HG03097 (cell line): ENCODE measurements around the gene TNXB.
"Not testable (repeated sequence)": the region's sequence is repeated elsewhere in the genome, so short reads cannot be mapped to it uniquely, and the experiment has no call there.

Experiments
- ATAC-seq: cut with Tn5 transposase; IDR thresholded peaks from one replicate; pipeline ENCODE4 v1.9.1; 2021; ENCODE audit not compliant: unreplicated experiment, low FRiP score

Gene TNXB

GRCh38 chr6:32086661-32087573 is 22.2 kb downstream of the TNXB start:
- no peak for ATAC-seq

- ATAC-seq = no peak
Measured at GRCh38 chr6:32085759-32086459, 23.2 kb downstream of the TNXB start.

- ATAC-seq = no peak
Measured at GRCh38 chr6:32084780-32085179, 24.4 kb downstream of the TNXB start.

DNA sequence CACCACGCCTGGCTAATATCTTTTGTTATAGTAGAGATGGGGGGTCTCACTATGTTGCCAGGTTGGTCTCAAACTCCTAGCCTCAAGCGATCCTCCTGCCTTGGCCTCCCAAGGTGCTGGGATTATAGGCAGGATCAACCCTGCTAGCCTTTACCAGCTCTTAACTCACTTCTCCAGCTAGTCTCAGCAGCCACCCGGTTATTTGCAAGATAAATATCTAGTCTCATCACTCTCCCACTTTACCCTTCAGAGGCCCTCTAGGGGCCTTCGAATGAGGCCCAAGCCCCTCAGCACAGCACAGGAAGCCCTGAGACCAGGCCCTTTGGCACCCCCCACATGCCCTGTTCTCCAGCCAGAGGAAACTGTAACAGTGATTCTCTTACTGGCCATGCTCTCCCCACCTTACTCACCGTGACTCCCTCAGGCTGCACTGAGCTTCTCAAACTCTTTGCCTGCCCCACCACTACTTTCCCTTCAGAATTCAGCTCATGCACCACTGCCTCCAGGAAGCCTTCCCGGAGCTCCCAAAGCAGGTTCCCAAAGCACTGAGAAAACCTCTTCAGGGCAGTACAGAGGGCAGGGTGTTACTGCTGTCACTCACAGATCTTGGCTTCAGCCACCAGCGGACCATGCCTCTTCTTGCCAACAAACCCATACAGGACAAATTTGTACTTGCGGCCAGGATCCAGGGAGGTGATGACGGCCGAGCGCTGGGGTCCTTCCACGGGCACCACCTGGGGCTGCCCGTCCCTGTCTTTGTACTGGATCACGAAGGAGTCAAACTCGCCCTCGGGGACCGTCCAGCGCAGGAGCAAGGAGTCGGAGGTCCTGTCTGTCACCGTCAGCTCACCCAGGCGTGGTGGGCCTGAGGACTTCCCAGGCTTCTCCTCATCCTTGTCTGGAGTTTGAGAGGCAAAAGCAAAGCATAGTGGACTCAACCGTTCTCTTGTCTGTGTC is 25.0 kb downstream of the TNXB start:
- ATAC-seq = no peak

DNA sequence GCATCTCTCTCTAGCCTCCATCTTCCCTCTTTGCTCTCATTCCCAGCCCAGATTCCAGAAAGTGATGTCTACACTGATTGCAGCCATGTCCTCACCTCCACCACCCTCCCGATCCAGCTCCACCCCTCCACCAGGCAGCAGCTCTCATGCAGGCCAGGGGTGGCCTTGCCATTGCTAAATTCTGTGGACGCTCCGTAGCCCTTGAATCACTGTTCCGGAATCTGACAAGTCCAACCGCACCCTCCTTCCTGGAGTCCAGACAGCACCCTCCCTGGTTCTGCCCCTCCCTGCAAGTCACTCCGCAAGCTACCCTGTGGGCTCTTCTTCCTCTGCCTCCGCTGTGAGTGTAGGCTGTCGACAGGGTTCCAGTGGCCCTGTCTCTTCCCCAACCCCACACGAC is 26.2 kb downstream of the TNXB start:
- no peak for ATAC-seq

- ATAC-seq = no peak
Measured at GRCh38 chr6:32082478-32082877, 26.7 kb downstream of the TNXB start.

DNA sequence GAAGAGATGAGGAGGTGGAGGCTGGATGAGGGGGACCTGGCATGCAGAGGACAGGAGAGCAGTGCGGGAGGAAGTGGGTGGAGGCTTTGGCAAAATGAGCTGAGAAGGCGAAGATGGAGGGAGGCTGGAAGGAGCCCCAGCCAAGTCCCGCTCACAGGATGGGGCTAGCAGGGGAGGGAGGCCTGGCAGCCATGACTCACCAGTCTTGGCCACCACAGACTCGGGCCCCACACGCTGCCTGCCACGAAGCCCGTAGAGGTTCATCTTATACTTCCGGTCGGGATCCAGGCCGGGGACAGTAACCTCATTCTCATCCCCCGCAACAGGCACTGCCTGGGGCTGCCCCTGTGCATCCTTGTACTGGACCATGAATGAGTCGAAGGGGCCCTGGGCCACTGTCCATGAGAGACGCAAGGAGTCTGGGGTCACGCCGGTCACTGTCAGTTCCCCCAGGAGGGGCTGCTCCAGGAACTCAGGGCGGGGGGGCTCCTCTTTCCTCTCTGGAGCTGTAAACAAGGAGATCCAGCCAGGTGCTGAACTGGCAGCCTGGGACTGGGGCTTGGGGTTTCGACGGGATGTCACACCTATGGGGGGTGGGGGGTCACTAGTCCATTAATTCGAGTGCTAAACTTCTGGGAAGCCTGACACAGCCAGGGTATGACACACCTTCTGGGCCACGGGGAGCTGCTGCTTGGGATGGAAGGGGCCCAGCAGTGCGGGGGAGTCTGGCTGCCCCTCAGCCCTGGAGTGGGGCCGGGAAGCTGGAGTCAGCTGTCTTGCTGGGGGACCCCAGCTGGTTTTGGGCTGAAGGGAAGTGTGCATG is 27.8 kb downstream of the TNXB start:
- ATAC-seq = no peak

DNA sequence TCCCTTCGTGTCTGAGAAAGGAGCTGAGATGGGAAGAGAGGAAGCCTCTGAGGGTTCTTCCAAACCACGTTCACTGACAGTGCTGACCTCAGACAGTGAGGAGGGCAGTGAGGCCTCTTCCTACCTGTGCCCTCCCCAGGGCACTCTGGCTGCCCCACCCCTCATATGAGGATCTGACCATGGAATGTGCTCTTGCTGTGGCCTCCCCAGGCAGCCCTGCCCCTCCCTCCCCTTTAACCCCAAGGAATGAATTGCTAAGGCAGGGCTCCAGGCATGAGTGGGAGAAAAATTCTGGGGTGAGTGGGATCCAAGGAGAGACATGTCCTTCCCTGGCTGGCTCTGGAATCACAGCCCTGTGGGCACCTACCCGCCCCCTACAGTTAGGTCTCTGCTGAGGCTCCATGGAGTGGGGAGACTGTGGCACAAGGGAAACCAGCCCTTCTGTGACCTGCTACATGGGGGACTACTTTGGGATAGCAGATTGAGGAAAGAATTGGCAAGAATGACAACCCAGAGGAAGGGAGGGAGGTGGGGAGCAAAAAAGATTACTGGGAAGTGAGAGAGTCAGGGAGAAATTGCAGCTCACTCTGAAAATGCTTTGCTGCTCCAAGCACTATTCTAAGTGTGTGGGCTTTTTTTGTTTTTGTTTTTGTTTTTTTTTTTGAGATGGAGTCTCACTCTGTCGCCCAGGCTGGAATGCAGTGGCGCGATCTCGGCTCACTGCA is 29.4 kb downstream of the TNXB start:
- no peak for ATAC-seq

DNA sequence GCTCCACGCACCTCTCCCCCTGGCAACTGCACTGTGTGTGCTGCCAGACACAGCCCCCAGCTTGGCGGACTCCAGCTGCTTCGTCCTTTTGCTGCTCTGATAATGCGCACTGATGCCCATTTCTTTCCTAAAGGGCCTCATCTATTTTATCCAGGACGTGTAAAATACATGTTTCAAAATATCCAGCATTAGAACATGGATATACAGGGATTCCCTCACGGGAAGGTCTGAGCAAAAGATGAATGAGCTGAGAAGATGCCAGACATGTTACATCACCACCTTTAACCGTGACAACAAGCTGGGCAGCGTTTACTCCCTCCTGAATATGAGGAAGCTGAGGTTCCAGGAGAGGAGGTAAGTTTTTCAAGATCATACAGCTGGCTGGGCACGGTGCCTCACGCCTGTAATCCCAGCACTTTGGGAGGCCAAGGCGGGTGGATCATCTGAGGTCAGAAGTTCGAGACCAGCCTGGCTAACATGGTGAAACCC is 32.8 kb downstream of the TNXB start:
- no peak for ATAC-seq

GRCh38 chr6:32075781-32076180 is 33.4 kb downstream of the TNXB start:
- ATAC-seq = no peak

GRCh38 chr6:32074996-32075532 is 34.1 kb downstream of the TNXB start:
- no peak for ATAC-seq

DNA sequence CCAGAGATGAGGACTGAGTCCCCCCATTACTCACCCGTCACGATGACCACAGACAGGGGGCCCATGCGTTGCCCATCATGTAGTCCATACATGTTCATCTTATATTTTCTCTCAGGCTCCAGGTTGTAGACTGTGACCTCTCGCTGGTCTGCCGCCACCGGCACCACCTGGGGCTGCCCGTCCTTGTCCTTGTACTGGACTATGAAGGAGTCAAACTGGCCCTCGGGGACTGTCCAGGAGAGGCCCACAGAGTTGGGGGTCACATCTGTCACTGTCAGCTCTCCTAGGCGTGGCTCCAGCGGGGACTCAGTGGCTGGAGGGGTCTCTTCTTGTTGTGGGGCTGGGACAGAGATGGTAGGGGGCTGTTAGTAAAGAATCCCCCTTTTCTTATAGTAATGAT is 35.5 kb downstream of the TNXB start:
- no peak for ATAC-seq

DNA sequence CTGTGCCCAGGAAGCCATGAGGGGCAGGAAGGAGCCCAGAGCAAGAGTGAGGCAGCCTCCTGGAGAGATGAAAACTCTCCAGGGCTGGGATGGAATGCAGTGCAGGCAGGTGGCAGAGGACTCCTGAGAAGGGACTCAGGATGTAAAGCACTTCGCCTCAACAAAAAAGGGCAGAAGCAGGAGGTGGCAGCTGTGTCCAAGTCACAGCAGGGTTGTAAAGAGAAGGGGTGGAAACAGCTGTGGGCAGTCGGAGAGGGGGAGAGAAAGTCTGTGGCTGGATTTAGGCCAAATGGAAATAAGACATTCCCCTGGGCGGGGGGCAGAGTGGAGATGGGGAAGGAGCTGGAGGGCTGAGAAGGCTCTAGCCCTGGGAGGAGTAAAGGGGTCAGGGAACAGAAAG is 36.0 kb downstream of the TNXB start:
- no peak for ATAC-seq

DNA sequence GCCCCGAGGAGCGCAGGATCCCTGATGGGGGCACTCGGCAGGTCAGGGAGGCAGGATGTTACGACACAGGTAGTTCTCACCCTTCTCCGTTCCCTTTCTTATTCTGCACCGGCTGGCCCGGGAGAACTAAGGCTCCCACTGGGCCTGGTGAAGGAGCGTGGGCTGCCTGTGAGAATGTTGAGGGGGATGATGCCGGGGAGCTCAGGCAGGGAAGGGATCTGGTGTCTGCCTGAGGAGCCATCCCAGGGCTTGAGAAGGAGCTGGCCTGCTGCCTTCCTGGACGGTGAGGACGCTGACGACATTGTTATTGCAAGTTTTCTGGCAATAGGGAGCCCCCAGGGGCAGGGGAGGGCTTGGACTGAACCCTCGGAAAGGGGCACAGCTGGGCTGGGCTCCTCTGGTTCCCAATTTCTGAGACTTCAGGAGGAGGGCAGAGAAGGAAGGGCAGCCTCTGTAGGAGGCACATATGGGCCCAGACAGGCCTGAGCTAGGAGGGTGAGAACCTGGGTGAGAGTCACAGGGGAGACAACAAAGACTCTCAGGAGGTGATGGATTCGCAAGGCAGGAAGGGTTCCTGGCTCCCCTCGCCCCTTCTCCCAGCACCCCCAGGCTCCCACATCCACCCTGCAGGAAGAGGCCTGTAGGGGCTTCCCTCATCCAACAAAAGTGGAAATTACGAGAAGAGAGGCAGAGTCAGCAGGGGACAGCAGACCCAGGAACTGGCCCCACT is 38.2 kb downstream of the TNXB start:
- ATAC-seq = no peak

DNA sequence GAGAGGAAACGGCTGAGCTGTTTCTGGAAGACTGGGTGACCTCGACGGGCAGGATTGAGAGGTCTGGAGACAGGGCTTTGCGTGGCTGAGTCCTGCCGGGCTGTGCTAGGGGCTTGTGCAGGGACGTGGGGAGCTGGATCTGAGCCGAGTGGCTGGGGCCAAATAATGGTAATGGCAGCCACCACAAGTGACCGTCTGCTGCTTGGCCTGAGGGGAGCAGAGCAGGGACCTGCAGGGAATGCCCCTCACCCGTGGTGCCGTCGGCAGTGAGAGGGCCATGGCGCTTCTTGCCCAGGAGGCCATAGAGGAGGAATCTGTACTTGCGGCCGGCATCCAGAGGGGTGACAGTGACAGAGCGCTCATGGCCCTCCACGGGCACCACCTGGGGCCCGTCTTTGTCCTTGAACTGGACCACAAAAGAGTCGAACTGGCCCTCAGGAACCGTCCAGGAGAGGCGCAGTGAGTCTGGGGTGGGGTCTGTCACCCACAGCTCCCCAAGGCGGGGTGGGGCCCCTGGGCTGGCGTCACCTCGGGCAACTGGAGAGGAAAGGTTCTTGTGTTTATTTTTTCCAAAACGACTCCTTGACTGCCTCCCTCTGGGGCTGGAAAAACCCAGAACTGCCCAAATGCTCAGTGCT is 39.1 kb downstream of the TNXB start:
- ATAC-seq = no peak

- ATAC-seq = no peak
Measured at GRCh38 chr6:32069460-32069859, 39.7 kb downstream of the TNXB start.

- ATAC-seq = no peak
Measured at GRCh38 chr6:32068867-32069266, 40.3 kb downstream of the TNXB start.

- ATAC-seq = not testable (repeated sequence)
Measured at GRCh38 chr6:32068315-32068714, 40.8 kb downstream of the TNXB start.
